ENCODE measurements around the gene TEX52.

The TEX52 gene

DNA sequence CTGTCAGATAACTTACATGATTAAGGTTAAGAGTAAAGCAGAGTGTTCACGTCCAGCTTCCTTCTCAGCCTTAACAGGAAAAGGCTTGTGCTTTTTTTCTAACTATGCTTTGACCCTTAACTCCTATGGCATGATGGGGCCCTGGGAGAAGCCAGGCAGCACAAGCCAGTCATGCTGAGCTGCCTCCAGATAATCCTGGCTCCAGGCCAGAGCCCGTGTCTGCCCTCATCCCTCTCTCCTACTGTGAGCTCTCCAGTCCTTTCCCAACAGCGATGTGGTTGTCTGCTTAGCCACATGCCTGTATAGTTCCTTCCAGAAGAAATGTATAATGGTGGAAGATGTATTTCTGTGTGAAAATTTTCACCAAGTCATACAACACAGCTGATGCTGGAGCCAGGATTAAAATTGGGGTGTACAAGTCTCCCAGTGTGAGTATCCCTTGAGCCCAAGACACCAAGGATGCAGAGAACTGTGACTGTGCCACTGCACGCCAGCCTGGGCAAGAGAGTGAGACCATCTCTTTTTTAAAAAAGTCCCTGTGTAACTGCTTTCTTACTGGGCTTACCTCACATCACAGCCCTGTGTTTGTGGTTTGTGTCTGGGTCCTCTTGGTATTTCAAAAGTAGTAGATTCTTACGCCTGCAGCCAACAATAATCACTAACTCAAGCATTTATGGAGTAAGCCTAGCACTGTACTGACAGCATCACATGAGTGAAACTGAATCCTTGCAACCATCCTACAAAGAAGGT lies 52.3 kb downstream of the TEX52 start:
- peak; percentile 42 for DNase-seq (ENCODE audit: low read depth)
- H3K4me3 ChIP-seq (ENCODE audit: low read length) = no peak overlapping the region
- TF ChIP-seq, protein P1, sequence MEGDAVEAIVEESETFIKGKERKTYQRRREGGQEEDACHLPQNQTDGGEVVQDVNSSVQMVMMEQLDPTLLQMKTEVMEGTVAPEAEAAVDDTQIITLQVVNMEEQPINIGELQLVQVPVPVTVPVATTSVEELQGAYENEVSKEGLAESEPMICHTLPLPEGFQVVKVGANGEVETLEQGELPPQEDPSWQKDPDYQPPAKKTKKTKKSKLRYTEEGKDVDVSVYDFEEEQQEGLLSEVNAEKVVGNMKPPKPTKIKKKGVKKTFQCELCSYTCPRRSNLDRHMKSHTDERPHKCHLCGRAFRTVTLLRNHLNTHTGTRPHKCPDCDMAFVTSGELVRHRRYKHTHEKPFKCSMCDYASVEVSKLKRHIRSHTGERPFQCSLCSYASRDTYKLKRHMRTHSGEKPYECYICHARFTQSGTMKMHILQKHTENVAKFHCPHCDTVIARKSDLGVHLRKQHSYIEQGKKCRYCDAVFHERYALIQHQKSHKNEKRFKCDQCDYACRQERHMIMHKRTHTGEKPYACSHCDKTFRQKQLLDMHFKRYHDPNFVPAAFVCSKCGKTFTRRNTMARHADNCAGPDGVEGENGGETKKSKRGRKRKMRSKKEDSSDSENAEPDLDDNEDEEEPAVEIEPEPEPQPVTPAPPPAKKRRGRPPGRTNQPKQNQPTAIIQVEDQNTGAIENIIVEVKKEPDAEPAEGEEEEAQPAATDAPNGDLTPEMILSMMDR (conservative IDR thresholded peaks at IDR 0.05; ENCODE audit: low read depth, low read length) = no peak

DNA sequence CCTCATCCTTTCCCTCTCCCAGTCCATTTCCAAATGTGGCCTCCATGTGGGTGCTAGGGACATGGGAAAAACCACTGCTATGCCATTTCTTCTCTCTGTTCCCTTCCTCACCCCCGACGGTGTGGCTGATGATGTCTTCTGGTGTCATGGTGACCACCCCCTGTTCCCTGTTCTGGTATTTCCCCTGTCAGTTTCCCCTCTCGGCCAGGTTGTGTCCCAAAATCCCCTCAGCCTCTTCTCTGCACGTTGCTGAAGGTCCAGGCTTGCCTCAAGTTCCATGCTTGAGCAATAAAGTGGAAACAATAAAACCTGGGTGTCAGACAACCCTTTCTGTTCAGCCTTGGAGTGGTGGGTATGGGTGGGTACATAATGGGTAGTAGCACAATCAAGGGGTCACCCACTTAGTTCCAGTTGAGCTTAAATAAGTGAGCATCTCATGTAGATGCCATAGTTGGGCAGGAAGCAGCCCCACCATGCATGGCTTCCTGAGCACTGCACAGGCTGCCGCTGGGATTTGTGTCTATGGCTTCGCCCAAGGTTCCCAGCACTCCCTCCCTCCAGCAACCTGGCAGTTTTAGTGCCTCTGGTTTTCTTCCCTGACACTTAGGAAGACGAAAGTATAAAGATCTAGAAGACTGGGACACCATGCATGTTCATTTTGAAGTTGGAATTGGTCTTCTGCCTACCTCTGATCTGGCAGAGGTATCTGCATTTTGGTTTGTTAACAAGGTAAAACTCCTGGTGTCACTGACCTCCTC lies 53.0 kb downstream of the TEX52 start:
- TF ChIP-seq, protein P1 (conservative IDR thresholded peaks at IDR 0.05; ENCODE audit: low read depth, low read length) = no peak
- no peak overlapping the region for H3K4me3 ChIP-seq (ENCODE audit: low read length)
- no peak for DNase-seq (ENCODE audit: low read depth)

DNA sequence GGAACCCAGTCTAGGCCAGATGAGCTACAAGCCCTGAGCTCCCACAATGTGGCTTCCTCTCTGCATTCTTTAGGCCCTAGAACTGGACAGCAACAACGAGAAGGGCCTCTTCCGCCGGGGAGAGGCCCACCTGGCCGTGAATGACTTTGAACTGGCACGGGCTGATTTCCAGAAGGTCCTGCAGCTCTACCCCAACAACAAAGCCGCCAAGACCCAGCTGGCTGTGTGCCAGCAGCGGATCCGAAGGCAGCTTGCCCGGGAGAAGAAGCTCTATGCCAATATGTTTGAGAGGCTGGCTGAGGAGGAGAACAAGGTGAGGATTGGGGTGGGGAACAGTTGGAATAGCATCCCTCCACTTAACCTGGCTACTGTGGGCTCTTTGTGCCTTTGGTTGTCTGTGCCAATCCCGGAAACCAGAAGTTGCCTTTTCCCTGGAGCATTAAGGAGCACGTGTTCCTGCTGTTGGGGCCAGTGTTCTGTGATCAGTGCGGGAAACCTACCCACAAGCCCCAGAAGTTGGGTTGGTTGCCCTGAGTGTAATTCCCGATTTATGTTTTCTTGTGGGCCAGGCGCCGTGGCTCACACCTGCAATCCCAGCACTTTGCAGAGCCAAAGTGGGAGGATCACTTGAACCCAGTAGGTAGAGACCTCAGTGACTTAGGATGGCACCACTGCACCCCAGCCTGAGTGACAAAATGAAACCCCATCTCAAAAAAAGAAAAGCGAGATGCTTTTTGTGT lies 55.6 kb downstream of the TEX52 start:
- TF ChIP-seq, protein P1 (conservative IDR thresholded peaks at IDR 0.05; ENCODE audit: low read depth, low read length) = no peak
- DNase-seq (ENCODE audit: low read depth) = no peak
- H3K4me3 ChIP-seq (ENCODE audit: low read length) = no peak overlapping the region

DNA sequence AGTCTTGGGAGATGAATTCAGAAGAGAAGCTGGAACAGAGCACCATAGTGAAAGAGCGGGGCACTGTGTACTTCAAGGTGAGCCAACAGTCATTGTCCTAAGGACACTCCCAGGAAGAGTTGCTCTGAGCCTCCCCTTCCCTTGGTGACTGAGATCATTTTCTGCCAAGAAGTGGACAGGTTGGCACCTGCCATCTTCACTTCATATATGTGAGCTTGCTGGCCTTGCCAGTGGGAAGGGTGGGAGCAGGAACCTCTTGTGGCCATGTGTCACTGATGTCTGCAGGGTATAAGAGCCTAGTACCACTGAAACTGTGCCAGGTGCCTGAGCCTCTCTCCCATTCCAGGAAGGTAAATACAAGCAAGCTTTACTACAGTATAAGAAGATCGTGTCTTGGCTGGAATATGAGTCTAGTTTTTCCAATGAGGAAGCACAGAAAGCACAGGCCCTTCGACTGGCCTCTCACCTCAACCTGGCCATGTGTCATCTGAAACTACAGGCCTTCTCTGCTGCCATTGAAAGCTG lies 56.7 kb downstream of the TEX52 start:
- TF ChIP-seq, protein P1 (conservative IDR thresholded peaks at IDR 0.05; ENCODE audit: low read depth, low read length) = no peak
- no peak overlapping the region for H3K4me3 ChIP-seq (ENCODE audit: low read length)

More for the DNA sequence above, 56.7 kb downstream of the TEX52 start:
- DNase-seq (ENCODE audit: low read depth) = no peak

Data from retinal pigment epithelial cell (primary cell).